HepG2 (cell line): Measurements from ENCODE around the gene YIPF4. TPM values are rescaled to one million over a fixed set of nuclear protein-coding genes. Genes with fewer than 3 reads are reported as not detected.
A peak's percentile ranks its signal among the peaks of the same experiment; 100 is the strongest.

Source experiments
- HHEX ChIP-seq: IDR thresholded peaks from 2 replicates; pipeline ENCODE4 v1.6.1; 2016; ENCODE audit warnings: control low read depth
- IRX3 ChIP-seq: sonication (generic); formaldehyde crosslinking; IDR thresholded peaks from 2 replicates; pipeline ENCODE4 v1.8.1; 2023; ENCODE audit warnings: mild to moderate bottlenecking, low read depth, missing genetic modification reagents, borderline replicate concordance
- KLF15 ChIP-seq: sonication (generic); formaldehyde crosslinking; IDR thresholded peaks from 2 replicates; pipeline ENCODE4 v1.8.1; 2023; ENCODE audit warnings: borderline replicate concordance, mild to moderate bottlenecking, inconsistent platforms, missing genetic modification reagents, mixed read lengths
- MIXL1 ChIP-seq: IDR thresholded peaks from 2 replicates; pipeline ENCODE4 v1.6.1; 2016
- SP1 ChIP-seq, 2 experiments: fragments of 450-650 bp in 1 of 2; sonication (generic) in 1 of 2; formaldehyde crosslinking in 1 of 2; IDR thresholded peaks; 2 replicates each; pipeline versions ENCODE4 v1.4.0 to v1.6.1; 2016 to 2020; ENCODE audit warnings: missing genetic modification reagents in 1 of 2
- SRY ChIP-seq: sonication (generic); formaldehyde crosslinking; IDR thresholded peaks from 2 replicates; pipeline ENCODE4 v1.8.0; 2022; ENCODE audit warnings: mild to moderate bottlenecking, missing genetic modification reagents
- TOE1 ChIP-seq: sonication (generic); formaldehyde crosslinking; IDR thresholded peaks from 2 replicates; pipeline ENCODE4 v1.4.0; 2020; ENCODE audit warnings: mild to moderate bottlenecking, missing genetic modification reagents
- XRCC5 ChIP-seq: fragments of 200-400 bp; formaldehyde crosslinking; optimal IDR thresholded peaks from 2 replicates; pipeline ENCODE3; 2017; ENCODE audit warnings: mild to moderate bottlenecking, low read length
- ZFP62 ChIP-seq: sonication (generic); formaldehyde crosslinking; IDR thresholded peaks from 2 replicates; pipeline ENCODE4 v1.4.0; 2020; ENCODE audit warnings: missing genetic modification reagents
- ZNF567 ChIP-seq: sonication (generic); formaldehyde crosslinking; IDR thresholded peaks from 2 replicates; pipeline ENCODE4 v1.8.1; 2023; ENCODE audit warnings: mild to moderate bottlenecking, missing genetic modification reagents, borderline replicate concordance
- ZSCAN22 ChIP-seq: sonication (generic); formaldehyde crosslinking; IDR thresholded peaks from 2 replicates; pipeline ENCODE4 v1.4.0; 2020; ENCODE audit warnings: mild to moderate bottlenecking, missing genetic modification reagents
- polyA plus RNA-seq, 8 experiments: library from polyadenylated mRNA; depleted of rRNA in 3 of 8; stranded (reverse) in 7 of 8; unstranded in 1 of 8; fragments of >200 nt; fragmentation: Illumina TruSeq in 4 of 8; extraction: Trizol in 4 of 8; gene quantifications; 2 replicates each; pipeline versions ENCODE4 v1.2.1 to v1.2.3, GENCODE V29; 2011 to 2016; ENCODE audit warnings: low read depth in 4 of 8, missing spikeins in 1 of 8, mixed read lengths in 1 of 8; ENCODE audit not compliant: insufficient read depth in 1 of 8
- total RNA-seq, 5 experiments: library from RNA; depleted of rRNA; stranded (reverse); fragments of >200 nt; fragmentation: Illumina TruSeq; extraction: Trizol; gene quantifications; 2 replicates each; pipeline ENCODE4 v1.2.3, GENCODE V29; 2016; ENCODE audit warnings: low read depth in 1 of 5
- TF ChIP-seq, protein P1 (sequence below): sonication (generic); formaldehyde crosslinking; conservative IDR thresholded peaks from 2 replicates; pipeline ENCODE4 v1.8.1; 2023; ENCODE audit warnings: missing genetic modification reagents
- TF ChIP-seq, protein P2 (sequence below): IDR thresholded peaks from 2 replicates; pipeline ENCODE4 v1.6.1; 2016; ENCODE audit warnings: low read depth, borderline replicate concordance
- TF ChIP-seq, protein P3 (sequence below): sonication (generic); formaldehyde crosslinking; IDR thresholded peaks from 2 replicates; pipeline ENCODE4 v1.8.0; 2022; ENCODE audit warnings: mild to moderate bottlenecking, missing genetic modification reagents; ENCODE audit not compliant: insufficient replicate concordance
- TF ChIP-seq, protein P4 (sequence below): sonication (generic); formaldehyde crosslinking; IDR thresholded peaks from 2 replicates; pipeline ENCODE4 v1.8.1; 2023; ENCODE audit warnings: mild to moderate bottlenecking, missing genetic modification reagents, borderline replicate concordance
- TF ChIP-seq, protein P5 (sequence below): IDR thresholded peaks from 2 replicates; pipeline ENCODE4 v1.6.1; 2016; ENCODE audit warnings: control low read depth
- TF ChIP-seq, protein P6 (sequence below): sonication (generic); formaldehyde crosslinking; IDR thresholded peaks from 2 replicates; pipeline ENCODE4 v1.9.0; 2021; ENCODE audit warnings: mild to moderate bottlenecking, missing genetic modification reagents

Gene YIPF4
- total and polyA plus RNA-seq, 2 of the 13 experiments (the other 11 are each of a cell fraction or from before 2014, with no cell fraction given): 19.0 to 43.9 TPM

DNA sequence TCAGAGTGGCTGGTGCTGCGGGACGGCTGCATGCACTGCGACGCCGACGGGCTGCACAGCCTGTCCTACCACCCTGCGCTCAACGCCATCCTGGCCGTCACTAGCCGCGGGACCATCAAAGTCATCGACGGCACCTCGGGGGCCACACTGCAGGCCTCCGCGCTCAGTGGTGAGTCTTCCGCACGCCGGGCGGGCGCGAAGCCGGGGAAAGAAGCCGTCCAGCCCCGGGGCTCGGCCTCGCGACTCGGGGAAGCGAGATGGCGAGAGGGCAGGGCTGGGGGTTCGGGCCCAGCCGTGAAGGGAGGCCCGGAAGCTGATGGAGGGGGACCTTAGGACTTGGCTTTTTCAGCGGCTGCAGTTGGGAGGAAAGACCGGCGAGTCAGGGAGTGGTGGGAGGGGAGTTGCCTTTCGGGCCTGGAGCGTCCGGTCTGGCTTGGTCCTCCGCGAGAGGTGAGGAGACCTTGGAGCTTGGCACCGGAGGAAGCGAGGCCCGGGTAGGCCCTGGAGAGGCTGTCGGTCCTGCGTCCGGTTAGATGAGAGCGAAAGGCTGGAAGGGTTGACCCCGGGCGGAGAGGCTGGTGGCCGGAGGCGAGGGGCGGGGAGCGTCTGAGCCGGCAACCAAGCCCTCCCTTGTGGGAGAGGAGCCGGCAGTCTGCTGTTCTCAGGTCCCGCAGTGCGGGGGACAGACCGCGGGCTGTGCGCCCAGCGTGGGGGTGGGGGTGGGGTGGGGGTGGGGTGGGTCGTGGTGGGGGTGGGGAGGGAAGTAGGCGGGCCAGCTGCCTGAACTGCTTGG lies 79.8 kb downstream of the YIPF4 start (continued):
- TF ChIP-seq, protein P1, sequence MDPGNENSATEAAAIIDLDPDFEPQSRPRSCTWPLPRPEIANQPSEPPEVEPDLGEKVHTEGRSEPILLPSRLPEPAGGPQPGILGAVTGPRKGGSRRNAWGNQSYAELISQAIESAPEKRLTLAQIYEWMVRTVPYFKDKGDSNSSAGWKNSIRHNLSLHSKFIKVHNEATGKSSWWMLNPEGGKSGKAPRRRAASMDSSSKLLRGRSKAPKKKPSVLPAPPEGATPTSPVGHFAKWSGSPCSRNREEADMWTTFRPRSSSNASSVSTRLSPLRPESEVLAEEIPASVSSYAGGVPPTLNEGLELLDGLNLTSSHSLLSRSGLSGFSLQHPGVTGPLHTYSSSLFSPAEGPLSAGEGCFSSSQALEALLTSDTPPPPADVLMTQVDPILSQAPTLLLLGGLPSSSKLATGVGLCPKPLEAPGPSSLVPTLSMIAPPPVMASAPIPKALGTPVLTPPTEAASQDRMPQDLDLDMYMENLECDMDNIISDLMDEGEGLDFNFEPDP (CRISPR knock-in tag): 0 out of 2 replicates have a peak, but pooled peaks have one; percentile 62
- TF ChIP-seq HHEX (CRISPR knock-in tag) (no peak), ZSCAN22 (0 out of 2 replicates have a peak, but pooled peaks have one; percentile 5), TOE1 (CRISPR knock-in tag) (no peak), SRY (CRISPR knock-in tag) (peak; percentile 45), XRCC5 (peak; percentile 7), MIXL1 (CRISPR knock-in tag) (no peak), SP1 (IDR thresholded peaks at IDR 0.05) (no peak), SP1 (CRISPR knock-in tag; IDR thresholded peaks at IDR 0.05) (peak; percentile 8; the same call in 1 of the 2 replicates), IRX3 (peak; percentile 13; the same call in 1 of the 2 replicates), KLF15 (CRISPR knock-in tag) (no peak), ZNF567 (no peak), ZFP62 (CRISPR knock-in tag) (no peak)
- TF ChIP-seq, protein P2, sequence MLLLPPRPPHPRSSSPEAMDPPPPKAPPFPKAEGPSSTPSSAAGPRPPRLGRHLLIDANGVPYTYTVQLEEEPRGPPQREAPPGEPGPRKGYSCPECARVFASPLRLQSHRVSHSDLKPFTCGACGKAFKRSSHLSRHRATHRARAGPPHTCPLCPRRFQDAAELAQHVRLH (CRISPR knock-in tag): no peak
- TF ChIP-seq, protein P3, sequence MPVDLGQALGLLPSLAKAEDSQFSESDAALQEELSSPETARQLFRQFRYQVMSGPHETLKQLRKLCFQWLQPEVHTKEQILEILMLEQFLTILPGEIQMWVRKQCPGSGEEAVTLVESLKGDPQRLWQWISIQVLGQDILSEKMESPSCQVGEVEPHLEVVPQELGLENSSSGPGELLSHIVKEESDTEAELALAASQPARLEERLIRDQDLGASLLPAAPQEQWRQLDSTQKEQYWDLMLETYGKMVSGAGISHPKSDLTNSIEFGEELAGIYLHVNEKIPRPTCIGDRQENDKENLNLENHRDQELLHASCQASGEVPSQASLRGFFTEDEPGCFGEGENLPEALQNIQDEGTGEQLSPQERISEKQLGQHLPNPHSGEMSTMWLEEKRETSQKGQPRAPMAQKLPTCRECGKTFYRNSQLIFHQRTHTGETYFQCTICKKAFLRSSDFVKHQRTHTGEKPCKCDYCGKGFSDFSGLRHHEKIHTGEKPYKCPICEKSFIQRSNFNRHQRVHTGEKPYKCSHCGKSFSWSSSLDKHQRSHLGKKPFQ (CRISPR knock-in tag): no peak
- TF ChIP-seq, protein P4, sequence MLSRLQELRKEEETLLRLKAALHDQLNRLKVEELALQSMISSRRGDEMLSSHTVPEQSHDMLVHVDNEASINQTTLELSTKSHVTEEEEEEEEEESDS (CRISPR knock-in tag): no peak
- TF ChIP-seq, protein P5, sequence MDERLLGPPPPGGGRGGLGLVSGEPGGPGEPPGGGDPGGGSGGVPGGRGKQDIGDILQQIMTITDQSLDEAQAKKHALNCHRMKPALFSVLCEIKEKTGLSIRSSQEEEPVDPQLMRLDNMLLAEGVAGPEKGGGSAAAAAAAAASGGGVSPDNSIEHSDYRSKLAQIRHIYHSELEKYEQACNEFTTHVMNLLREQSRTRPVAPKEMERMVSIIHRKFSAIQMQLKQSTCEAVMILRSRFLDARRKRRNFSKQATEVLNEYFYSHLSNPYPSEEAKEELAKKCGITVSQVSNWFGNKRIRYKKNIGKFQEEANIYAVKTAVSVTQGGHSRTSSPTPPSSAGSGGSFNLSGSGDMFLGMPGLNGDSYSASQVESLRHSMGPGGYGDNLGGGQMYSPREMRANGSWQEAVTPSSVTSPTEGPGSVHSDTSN (CRISPR knock-in tag): no peak
- TF ChIP-seq, protein P6, sequence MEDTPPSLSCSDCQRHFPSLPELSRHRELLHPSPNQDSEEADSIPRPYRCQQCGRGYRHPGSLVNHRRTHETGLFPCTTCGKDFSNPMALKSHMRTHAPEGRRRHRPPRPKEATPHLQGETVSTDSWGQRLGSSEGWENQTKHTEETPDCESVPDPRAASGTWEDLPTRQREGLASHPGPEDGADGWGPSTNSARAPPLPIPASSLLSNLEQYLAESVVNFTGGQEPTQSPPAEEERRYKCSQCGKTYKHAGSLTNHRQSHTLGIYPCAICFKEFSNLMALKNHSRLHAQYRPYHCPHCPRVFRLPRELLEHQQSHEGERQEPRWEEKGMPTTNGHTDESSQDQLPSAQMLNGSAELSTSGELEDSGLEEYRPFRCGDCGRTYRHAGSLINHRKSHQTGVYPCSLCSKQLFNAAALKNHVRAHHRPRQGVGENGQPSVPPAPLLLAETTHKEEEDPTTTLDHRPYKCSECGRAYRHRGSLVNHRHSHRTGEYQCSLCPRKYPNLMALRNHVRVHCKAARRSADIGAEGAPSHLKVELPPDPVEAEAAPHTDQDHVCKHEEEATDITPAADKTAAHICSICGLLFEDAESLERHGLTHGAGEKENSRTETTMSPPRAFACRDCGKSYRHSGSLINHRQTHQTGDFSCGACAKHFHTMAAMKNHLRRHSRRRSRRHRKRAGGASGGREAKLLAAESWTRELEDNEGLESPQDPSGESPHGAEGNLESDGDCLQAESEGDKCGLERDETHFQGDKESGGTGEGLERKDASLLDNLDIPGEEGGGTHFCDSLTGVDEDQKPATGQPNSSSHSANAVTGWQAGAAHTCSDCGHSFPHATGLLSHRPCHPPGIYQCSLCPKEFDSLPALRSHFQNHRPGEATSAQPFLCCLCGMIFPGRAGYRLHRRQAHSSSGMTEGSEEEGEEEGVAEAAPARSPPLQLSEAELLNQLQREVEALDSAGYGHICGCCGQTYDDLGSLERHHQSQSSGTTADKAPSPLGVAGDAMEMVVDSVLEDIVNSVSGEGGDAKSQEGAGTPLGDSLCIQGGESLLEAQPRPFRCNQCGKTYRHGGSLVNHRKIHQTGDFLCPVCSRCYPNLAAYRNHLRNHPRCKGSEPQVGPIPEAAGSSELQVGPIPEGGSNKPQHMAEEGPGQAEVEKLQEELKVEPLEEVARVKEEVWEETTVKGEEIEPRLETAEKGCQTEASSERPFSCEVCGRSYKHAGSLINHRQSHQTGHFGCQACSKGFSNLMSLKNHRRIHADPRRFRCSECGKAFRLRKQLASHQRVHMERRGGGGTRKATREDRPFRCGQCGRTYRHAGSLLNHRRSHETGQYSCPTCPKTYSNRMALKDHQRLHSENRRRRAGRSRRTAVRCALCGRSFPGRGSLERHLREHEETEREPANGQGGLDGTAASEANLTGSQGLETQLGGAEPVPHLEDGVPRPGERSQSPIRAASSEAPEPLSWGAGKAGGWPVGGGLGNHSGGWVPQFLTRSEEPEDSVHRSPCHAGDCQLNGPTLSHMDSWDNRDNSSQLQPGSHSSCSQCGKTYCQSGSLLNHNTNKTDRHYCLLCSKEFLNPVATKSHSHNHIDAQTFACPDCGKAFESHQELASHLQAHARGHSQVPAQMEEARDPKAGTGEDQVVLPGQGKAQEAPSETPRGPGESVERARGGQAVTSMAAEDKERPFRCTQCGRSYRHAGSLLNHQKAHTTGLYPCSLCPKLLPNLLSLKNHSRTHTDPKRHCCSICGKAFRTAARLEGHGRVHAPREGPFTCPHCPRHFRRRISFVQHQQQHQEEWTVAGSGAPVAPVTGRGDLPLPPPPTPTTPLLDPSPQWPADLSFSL (CRISPR knock-in tag): no peak
